HG03103 (cell line): Measurements from ENCODE around the gene TMCO6.
A peak's percentile ranks its signal among the peaks of the same experiment; 100 is the strongest.
"Not testable (repeated sequence)": the region's sequence is repeated elsewhere in the genome, so short reads cannot be mapped to it uniquely, and the experiment has no call there.

Experiments used
- ATAC-seq: cut with Tn5 transposase; IDR thresholded peaks from one replicate; pipeline ENCODE4 v1.9.1; 2021; ENCODE audit warnings: low read depth; ENCODE audit not compliant: unreplicated experiment

Gene TMCO6

DNA sequence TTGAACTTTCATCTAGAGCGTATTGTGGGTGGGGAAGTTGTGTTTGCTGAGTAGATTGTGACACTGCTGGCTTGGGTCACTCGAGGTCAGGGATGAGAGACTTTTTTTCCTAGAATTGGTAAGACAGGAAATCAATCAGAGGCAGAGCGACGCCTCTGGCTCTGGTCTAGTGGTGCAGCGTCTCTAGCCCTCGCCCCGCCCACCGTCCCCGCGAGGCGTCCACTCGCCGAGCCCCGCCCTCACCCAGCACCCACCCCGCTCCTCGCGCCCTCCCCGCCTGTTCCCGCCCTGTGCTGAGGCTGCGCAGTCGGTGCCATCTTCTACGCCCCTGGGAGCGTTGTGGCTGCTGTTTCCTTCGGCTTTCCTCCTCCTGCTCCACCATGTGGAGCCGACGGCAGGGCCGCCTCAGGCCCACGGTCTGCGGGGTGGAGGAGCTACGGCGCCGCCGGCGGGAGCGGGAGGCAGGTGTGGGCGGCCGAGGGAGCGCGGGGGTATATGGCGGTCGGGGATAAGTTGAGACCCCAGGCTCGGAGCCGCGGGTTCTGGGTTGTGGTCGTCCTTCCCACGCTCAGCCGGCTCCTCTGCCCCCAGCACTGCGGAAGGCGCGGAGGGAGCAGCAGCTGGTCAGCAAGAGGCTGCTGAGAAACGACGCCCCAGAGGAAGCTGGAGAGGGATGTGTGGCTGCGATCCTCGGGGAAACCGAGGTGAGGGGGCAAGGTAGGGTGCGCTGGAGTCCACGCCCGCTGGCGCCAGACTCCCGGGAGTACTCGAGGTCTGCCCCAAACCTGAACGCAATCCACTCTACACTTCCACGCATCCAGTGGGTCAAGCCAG is at the start of gene TMCO6:
TSS of gene TMCO6 (plus strand) at position 304 of the 834 bp plus-strand sequence. CDS start at position 381, 77 bp downstream.
- ATAC-seq = peak; percentile 95

DNA sequence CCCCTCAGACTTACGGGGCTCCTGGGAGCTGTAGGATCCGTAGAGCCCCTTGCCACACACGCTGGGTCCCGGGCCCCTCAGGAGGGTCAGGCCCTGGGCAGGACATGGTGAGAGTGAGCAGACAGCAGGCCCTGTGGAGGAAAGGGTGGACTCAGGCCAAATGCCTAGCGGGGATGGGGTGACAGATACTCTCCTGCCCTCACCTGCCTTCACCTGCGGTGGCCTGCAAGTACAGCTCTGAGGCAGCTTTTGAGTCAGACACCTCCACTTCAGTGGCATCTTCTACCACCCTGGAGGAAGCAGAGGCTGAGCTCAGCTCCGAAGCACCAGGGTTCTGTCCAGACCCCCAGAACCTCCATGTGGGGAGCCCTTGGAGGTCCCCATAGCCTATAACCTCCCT is 48.4 kb upstream of the TMCO6 start:
- ATAC-seq = no peak

DNA sequence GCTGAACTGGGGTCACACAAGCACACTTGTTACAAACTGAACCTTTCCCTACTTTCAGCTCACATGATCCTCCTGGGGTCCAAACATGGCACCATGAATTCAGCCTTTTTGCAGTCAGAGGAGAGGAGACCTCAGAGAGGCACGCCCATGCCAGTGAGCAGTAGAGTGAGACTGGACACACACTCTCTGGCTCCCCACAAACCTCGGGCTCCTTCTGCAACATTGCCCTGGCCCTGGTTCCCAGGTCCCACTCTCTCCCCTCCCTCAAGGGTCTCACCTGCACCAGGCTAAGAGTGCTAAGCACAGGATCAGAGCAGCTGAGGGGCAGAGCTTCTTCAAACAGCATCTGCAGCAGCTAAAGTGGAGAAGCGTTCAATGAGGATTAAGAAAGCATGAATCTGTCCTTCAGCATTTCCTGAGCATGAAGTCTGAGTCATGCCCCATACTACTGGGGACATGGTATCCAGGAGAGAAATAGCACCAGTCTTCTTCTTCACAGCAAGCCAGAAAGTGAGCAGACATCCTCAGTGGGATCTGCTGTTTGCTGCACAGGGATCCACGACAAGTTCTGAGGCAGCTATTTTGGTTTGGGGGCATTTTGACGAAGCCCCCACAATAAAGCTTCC is 47.4 kb upstream of the TMCO6 start:
- ATAC-seq = no peak

DNA sequence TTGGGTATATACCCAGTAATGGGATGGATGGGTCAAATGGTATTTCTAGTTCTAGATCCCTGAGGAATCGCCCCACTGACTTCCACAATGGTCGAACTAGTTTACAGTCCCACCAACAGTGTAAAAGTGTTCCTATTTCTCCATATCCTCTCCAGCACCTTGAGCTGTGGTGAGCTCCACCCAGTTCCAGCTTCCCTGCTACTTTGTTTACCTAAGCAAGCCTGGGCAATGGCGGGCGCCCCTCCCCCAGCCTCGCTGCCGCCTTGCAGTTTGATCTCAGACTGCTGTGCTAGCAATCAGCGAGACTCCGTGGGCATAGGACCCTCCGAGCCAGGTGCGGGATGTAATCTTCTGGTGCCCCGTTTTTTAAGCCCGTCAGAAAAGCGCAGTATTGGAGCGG is 46.2 kb upstream of the TMCO6 start:
- not testable (repeated sequence) for ATAC-seq

DNA sequence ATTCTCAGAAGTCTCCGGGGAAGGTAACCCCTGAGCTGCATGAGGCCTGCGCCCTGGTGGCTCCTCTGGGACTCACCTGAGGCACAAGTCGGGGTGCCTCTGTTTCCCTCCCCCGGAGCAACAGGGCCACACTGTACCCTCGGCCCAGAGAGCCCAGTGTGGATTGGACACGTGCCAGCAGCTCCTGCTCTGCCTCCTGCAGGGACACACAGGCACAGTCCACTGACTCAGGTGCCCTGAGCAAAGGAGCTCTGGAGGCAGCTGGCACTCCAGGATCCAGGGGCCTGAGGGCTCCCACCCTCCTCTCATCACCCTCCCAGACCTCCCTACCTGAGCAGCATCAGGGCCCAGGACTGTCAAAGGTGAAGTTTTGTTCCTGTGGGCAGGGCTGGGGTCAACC is 45.1 kb upstream of the TMCO6 start:
- ATAC-seq = no peak

DNA sequence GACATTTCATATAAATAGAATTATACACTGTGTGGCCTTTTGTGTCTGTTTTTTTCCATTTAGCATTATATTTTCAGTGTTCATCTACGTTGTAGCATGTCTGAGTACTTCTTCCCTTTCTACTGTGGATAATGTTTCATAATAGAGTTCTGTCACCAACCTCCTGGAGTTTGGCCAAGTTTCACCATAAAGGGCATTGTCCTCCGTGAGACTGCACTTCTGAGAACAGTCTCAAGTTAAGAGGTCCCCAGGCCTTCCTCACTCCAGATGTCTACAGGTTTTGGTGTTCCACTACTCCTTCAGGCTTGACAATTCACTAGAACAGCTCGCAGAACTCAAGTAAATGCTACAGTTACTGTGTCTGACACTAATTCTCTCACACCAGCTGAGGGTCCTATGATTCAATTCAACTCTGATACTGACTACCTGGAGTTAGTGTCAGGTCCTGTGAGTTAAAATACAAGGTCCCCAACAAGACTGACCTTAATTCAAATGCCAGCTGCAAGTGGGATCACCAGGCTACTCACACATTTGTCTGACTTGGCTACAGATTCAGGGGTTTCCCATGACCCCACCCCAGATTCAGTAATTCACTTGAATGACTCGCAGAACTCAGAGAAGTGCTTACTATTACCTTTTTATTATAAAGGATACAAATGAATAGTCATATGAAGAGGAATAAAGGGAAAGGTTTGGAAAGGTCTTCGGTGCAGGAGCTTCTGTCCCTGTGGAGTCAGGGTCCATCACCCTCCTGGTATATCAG is 43.5 kb upstream of the TMCO6 start:
- no peak for ATAC-seq

DNA sequence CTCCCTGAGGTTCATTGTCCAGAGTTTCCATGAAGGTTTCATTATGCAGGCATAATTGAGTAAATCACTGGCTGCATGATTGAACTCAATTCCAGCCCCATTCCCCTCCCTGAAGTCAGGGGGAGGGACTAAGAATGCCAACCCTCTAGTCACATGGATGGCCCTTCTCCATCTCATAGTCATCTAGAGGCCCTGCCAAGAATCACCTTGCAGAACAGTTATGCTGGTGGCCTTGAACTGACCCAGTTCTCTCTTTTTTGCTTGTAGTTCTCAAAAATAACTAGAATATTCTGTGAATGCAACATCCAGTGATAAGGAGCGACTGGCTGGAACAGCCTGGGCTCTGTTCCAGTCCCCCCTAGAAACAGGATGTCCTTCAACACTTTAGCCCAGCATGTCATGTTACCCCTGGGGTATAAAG is 42.9 kb upstream of the TMCO6 start:
- no peak for ATAC-seq

DNA sequence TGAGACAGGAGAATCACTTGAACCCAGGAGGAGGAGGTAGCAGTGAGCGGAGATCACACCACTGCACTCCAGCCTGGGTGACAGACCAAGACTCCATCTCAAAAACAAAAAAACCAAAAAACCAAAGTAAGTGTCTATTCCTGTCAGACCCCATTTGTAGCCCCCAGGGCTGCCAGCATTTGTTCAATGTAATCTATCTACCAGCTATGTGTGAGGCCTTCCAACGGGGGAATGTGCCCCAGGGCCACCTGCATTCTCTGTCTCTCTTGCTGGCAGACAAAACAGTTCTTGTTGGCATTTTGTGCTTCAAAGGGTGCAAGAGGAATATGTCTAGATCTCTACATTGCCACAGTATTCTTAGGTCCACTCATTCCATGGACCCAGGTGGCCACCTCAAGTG is 40.4 kb upstream of the TMCO6 start:
- no peak for ATAC-seq

DNA sequence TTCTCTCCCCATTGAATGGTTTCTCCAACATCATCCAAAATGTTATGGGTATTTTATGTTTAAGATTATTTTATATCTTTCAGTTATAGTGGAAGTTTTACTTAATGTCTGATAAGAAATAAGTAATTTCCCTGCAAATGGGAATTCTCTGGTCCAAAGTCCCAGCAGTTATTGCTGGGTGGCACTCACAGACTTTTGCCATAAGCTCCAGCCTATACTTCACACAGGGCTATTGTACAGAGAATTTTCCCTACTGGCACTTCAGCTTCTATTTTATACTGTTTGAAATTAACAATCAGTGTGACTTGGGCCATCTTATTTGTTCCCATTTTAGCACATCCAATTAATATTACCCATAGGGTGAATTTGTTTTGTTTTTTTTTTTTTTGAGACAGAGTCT is 39.2 kb upstream of the TMCO6 start:
- no peak for ATAC-seq

DNA sequence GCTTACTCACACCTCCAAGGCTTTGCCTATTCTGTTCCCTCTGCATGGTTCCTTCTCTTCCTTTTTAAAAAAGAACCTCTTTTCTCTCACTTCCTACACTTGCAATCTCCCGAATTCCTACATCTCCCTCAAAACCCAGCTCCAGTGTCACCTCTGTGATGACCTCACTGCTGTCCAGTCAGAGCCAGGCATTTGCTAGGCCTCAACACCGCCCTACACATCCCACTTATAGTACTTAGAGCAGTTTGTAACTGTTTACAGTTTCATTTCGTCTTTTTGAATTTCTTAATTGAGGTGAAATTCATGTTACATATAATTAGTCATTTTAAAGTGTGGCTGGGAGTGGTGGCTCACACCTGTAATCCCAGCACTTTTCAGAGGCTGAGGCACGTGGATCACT is 37.1 kb upstream of the TMCO6 start:
- no peak for ATAC-seq

DNA sequence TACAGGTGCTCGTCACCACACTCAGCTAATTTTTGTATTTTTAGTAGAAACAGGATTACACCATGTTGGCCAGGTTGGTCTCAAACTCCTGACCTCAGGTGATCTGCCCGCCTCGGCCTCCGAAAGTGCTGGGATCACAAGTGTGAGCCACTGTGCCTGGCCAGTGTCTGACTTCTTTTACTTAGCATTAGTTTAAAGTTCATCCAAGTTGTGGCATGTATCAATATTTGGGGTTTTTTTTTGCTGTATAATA is 35.9 kb upstream of the TMCO6 start:
- not testable (repeated sequence) for ATAC-seq

DNA sequence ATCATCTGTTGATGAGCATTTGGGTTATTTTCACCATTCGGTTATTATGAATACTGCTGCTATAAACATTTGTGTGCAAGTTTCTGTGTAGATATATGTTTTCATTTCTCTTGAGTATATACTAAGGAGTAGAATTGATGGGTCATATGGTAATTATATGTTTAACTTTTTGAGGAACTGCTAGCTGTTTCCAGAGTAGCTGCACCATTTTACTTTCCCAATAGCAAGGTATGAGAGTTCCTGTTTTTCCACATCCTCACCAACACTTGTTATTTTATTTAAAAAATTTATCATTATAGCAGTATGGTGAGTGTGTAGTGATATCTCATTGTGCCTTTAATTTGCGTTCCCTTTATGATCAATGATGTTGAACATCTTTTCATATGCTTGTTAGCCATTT is 35.5 kb upstream of the TMCO6 start:
- ATAC-seq = no peak

DNA sequence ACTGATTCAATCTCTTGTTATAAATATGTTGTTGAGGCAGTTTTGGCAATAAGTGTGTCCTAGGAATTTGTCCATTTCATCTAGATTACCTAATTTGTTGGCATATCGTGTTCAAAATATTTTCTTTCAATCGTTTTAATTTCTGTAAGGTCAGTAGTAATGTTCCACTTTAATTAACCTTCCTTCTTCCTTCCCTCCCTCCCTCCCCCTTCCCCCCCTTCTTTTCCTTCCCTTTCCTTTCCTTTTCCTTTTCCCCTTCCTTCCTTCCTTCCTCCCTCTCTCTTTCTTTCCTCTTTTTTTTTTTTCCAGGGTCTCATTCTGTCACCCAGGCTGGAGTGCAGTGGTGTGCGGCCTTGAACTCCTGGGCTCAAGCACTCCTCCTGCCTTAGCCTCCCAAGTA is 33.4 kb upstream of the TMCO6 start:
- ATAC-seq = no peak

DNA sequence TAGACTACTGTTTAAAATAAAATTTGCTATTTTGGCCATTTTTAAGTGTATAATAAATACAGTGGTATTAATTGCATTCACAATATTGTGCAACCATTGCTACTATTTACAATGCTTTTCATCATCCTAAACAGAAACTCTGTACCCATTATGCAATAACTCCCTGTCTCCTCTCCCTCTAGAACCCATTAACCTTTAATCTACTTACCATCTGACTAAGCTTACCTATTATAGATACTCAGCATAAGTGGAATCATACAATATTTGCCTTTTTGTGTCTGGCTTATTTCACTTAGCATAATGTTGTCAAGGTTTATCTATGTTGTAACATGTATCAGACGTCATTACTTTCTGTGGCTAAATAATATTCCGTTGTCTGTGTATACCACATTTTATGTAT is 32.2 kb upstream of the TMCO6 start:
- ATAC-seq = no peak

DNA sequence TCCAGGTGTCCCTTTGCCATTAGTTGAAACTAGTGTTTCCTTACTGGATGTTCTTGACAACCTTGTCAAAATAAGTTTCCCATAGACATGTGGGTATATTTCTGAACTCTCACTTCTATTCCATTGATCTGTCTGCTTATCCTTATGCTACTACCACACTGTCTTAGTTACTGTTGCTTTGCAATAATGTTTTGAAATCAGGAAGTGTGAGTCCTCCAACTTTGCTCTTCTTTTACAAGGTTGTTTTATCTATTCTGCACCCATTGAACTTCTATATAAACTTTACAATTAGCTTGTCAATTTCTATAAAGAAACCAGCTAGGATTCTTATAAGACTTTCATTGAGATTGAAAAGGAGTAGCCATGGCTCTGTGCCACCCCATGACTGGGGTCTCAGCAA is 30.5 kb upstream of the TMCO6 start:
- ATAC-seq = no peak

DNA sequence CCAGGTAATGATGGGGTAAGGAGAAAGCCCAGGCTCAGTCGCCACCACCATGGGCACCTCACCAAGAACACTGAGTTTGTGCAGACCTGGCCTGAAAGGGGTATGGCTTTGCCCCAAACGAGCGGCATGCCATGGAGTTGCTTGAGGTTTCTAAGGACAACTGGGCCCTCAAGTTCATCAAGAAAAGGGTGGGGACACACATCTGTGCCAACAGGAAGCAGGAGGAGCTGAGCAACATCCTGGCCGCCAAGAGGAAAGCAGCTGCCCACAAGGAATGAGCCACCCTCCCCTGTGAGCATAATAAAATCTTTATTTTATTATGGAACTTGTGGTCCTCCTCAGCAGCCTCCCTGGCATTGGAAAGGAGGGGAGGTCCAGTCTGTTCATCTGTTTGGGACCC is 30.1 kb upstream of the TMCO6 start:
- no peak for ATAC-seq

DNA sequence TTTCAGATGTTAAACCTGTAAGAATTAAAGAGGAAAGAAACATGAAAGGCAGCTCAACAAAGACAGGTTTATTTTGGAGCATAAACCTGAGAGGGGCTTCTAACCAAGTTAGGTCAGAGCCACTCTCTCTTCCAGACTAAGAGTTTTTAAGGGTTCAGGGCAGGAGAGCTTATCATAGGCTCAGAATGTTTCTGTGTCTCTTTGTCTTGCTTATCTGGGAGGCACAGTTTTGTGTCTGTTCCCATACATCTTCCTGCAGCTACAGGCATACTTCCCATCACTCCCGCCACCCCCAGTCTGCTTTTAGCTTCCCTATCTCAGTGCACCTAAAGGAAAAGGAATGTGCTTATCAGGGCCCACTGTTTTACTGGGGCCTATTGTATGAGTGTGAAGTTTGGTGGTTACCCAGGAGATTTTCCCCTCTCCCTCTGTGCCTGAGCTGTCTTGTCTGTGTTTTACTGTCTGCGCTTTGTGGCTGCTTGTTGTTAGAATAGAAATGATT is 28.2 kb upstream of the TMCO6 start:
- no peak for ATAC-seq

DNA sequence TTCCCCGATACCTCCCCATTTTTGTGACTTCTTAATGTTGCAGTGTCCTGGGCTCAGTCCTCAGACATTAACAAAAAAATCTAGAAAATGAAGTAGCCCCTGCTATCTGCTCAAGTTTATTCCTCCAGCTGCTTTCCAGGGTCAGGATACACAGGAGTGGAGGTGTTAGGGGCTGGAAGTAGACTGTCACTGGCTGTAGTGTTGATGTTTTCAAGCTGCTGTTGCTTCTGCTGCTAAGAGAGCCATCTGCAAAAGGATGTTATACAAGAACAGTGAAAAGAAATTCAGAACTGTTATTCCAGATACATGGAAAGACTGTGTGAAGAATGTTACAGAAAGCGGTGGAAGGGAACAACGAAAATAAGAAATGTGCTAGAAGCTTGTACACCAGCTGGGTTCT is 16.9 kb upstream of the TMCO6 start:
- ATAC-seq = no peak

DNA sequence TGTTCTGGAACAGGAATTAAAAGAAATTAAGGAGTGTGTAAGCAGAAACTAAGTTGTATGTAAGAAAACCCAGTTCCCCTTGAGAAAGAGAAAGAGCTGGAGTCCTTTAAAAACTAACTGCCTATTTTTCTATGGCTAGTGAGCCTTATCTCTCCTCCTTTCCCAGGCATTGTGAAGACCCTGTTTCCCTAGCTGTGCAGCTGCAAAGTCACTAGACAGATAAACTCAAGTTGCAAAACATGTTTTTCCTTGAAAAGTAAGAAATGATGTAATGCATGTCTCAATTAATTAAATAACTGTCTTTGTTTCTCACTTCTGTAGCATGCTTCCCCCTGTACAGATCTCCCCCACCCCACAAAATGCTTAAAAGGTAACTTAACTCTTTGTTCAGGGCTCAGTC is 16.2 kb upstream of the TMCO6 start:
- not testable (repeated sequence) for ATAC-seq

DNA sequence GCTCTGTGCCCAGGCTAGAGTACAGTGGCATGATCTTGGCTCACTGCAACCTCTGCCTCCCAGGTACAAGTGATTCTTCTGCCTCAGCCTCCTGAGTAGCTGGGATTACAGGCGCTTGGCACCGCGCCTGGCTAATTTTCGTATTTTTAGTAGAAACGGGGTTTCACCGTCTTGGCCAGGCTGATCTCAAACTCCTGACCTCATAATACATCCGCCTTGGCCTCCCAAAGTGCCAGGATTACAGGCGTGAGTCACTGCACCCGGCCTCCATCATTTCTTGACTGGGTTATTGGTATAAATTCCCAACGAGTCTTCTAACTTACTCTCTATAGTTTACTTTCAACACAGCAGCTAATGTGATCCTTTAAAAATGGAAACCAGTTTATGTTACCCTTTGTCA is 14.4 kb upstream of the TMCO6 start:
- not testable (repeated sequence) for ATAC-seq

DNA sequence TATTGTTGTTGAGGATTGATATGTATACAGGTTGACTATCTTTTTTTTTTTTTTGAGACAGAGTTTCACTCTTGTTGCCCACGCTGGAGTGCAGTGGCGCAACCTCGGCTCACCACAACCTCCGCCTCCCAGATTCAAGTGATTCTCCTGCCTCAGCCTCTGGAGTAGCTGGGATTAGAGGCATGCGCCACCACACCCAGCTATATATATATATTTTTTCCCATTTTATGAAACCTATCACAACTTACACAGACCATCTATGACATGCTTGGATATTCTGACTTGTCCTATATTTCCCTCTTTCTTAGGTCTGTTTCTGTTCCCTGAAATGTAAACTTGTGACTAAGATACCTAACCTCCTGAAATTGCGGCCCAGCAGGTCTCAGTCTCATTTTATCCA is 11.3 kb upstream of the TMCO6 start:
- ATAC-seq = no peak

DNA sequence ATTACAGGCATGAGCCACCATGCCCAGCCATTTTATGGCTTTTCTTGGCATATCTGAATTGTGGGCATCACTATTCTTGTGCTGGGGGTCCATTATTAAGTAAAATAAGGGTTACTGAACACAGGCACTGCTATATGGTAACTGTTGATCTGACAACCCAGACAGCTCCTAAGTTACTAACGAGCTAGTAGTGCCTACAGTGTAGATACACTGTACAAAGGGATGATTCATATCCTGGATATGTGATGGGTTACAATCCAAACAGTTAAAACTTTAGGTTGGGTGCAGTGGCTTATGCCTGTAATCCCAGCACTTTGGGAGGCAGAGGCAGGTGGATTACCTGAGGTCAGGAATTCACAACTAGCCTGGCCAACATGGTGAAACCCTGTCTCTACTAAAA is 10.5 kb upstream of the TMCO6 start:
- no peak for ATAC-seq
